Measurements from ENCODE around the gene TP53AIP1.

Gene TP53AIP1

GRCh38 chr11:128956401-128957201 is 13.9 kb upstream of the TP53AIP1 start:
- H3K4me3 ChIP-seq (ENCODE audit: low read depth, low read length), result no peak overlapping the region
- peak; percentile 29; the same call in 1 of the 2 replicates for TF ChIP-seq CTCF (IDR thresholded peaks at IDR 0.05; ENCODE audit: low read depth, low read length)

- H3K4me3 ChIP-seq (ENCODE audit: low read depth, low read length), result no peak overlapping the region
- no peak for TF ChIP-seq CTCF (IDR thresholded peaks at IDR 0.05; ENCODE audit: low read depth, low read length)
These were observed 13.0 kb upstream of the TP53AIP1 start for GRCh38 chr11:128955636-128956035.

- TF ChIP-seq CTCF (IDR thresholded peaks at IDR 0.05; ENCODE audit: low read depth, low read length), result no peak
- H3K4me3 ChIP-seq (ENCODE audit: low read depth, low read length), result no peak overlapping the region
These were observed 10.5 kb upstream of the TP53AIP1 start for GRCh38 chr11:128953151-128953550.

GRCh38 chr11:128949791-128950454 is 7.3 kb upstream of the TP53AIP1 start:
- TF ChIP-seq CTCF (IDR thresholded peaks at IDR 0.05; ENCODE audit: low read depth, low read length), result no peak
- no peak overlapping the region for H3K4me3 ChIP-seq (ENCODE audit: low read depth, low read length)

GRCh38 chr11:128948583-128948982 is 5.9 kb upstream of the TP53AIP1 start:
- TF ChIP-seq CTCF (IDR thresholded peaks at IDR 0.05; ENCODE audit: low read depth, low read length), result peak; percentile 9; the same call in 1 of the 2 replicates
- H3K4me3 ChIP-seq (ENCODE audit: low read depth, low read length), result no peak overlapping the region

GRCh38 chr11:128947773-128948172 is 5.1 kb upstream of the TP53AIP1 start:
- no peak for TF ChIP-seq CTCF (IDR thresholded peaks at IDR 0.05; ENCODE audit: low read depth, low read length)
- no peak overlapping the region for H3K4me3 ChIP-seq (ENCODE audit: low read depth, low read length)

GRCh38 chr11:128946648-128947047 is 4.0 kb upstream of the TP53AIP1 start:
- TF ChIP-seq CTCF (IDR thresholded peaks at IDR 0.05; ENCODE audit: low read depth, low read length), result no peak
- no peak overlapping the region for H3K4me3 ChIP-seq (ENCODE audit: low read depth, low read length)

All from WI38 (cell line).